Right lobe of liver (tissue), 4 donors: ENCODE results near the gene SMPDL3A.

Experiments used
- POLR2A ChIP-seq: fragments of 450-650 bp; IDR thresholded peaks from one replicate; pipeline ENCODE4 v1.6.1; 2017; ENCODE audit warnings: antibody characterized with exemption, mild to moderate bottlenecking
- TF ChIP-seq, protein P1 (sequence below), 4 donors: fragments of 200-600 bp in 3 of 4; fragments of 450-650 bp in 1 of 4; IDR thresholded peaks; one replicate each; pipeline versions ENCODE4 v1.5.1 to v1.8.0; 2016 to 2022; ENCODE audit warnings: antibody characterized with exemption in 4 of 4, mild to moderate bottlenecking in 2 of 4
- donor health status: DM: no; HTN: no; CAD: no.
- donor health status: DM: no; HTN: no; CAD: no.
- donor health status: DM: no; HTN: yes; CAD: no.

DNA sequence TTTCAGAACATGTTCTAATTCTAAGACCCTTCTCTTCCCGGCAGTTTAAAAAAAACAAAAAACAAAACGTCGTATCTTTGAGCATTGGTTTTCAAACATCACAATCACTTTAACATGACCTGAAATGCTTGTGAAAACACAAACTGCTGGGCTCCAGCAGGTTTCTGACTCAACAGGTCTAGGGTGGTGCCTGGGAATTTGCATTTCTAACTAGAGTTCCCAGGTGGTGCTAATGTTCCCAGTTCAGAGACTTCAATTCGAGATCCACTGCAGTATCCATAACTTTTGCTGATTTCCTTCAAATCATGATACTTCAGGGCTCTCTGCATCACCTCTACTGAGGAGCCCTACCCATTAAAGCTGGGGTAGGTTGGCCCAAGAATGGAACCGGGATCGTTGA, 850 bp upstream of the SMPDL3A start:
- TF ChIP-seq, protein P1, sequence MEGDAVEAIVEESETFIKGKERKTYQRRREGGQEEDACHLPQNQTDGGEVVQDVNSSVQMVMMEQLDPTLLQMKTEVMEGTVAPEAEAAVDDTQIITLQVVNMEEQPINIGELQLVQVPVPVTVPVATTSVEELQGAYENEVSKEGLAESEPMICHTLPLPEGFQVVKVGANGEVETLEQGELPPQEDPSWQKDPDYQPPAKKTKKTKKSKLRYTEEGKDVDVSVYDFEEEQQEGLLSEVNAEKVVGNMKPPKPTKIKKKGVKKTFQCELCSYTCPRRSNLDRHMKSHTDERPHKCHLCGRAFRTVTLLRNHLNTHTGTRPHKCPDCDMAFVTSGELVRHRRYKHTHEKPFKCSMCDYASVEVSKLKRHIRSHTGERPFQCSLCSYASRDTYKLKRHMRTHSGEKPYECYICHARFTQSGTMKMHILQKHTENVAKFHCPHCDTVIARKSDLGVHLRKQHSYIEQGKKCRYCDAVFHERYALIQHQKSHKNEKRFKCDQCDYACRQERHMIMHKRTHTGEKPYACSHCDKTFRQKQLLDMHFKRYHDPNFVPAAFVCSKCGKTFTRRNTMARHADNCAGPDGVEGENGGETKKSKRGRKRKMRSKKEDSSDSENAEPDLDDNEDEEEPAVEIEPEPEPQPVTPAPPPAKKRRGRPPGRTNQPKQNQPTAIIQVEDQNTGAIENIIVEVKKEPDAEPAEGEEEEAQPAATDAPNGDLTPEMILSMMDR (IDR thresholded peaks at IDR 0.05), result no peak
- TF ChIP-seq POLR2A, result no peak
